Neural cell (in vitro differentiated cells): Measurements from ENCODE around the gene KCND2.
"Not testable (repeated sequence)": the region's sequence is repeated elsewhere in the genome, so short reads cannot be mapped to it uniquely, and the experiment has no call there.

Source experiments
- POLR2AphosphoS5 ChIP-seq: IDR thresholded peaks from 2 replicates; pipeline ENCODE4 v1.6.1; 2012
- TAF1 ChIP-seq: IDR thresholded peaks from 2 replicates; pipeline ENCODE4 v1.6.1; 2012; ENCODE audit warnings: low read depth
- TF ChIP-seq, protein P1 (sequence below): fragments of 450-650 bp; IDR thresholded peaks from 2 replicates; pipeline ENCODE4 v1.5.1; 2014; ENCODE audit warnings: antibody characterized with exemption, mild to moderate bottlenecking, moderate library complexity; ENCODE audit not compliant: poor library complexity, severe bottlenecking

- TF ChIP-seq, protein P1, sequence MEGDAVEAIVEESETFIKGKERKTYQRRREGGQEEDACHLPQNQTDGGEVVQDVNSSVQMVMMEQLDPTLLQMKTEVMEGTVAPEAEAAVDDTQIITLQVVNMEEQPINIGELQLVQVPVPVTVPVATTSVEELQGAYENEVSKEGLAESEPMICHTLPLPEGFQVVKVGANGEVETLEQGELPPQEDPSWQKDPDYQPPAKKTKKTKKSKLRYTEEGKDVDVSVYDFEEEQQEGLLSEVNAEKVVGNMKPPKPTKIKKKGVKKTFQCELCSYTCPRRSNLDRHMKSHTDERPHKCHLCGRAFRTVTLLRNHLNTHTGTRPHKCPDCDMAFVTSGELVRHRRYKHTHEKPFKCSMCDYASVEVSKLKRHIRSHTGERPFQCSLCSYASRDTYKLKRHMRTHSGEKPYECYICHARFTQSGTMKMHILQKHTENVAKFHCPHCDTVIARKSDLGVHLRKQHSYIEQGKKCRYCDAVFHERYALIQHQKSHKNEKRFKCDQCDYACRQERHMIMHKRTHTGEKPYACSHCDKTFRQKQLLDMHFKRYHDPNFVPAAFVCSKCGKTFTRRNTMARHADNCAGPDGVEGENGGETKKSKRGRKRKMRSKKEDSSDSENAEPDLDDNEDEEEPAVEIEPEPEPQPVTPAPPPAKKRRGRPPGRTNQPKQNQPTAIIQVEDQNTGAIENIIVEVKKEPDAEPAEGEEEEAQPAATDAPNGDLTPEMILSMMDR = not testable (repeated sequence)
- TF ChIP-seq POLR2AphosphoS5, TAF1: not testable (repeated sequence)
Observed at GRCh38 chr7:120779078-120779477, 506.1 kb downstream of the KCND2 start.
